Caki2 (cell line): Measurements from ENCODE around the gene GSDME. TPM values are rescaled to one million over a fixed set of nuclear protein-coding genes. Genes with fewer than 3 reads are reported as not detected.
A peak's percentile ranks its signal among the peaks of the same experiment; 100 is the strongest.

ENCODE experiments used
- DNase-seq: peaks from one replicate; pipeline ENCODE4 v3.0.0-alpha.2; 2015; ENCODE audit warnings: low read depth
- in situ Hi-C: cut with HindIII; loops from 2 replicates; pipeline ENCODE4 v1.10.0; 2016; ENCODE audit warnings: low sequenced_read_pairs, low pct_unique_long_range_greater_than_20kb, mixed read lengths
- total RNA-seq: library from RNA; depleted of rRNA; stranded (reverse); fragments of >200 nt; shearing (Covaris generic); gene quantifications from 2 replicates; pipeline ENCODE4 v1.2.3, GENCODE V29; 2014; ENCODE audit warnings: low replicate concordance

Gene GSDME
- total RNA-seq, 1 experiment from 2014 or later, result 25.0 TPM

GRCh38 chr7:24778543-24779282 lies 21.4 kb upstream of the GSDME start:
- DNase-seq, result no peak
- in situ Hi-C loops, result no loop called here

- in situ Hi-C loops, result no loop called here
- DNase-seq, result no peak
Observed at GRCh38 chr7:24777806-24778205, 20.5 kb upstream of the GSDME start.

GRCh38 chr7:24773646-24774045 lies 16.4 kb upstream of the GSDME start:
- in situ Hi-C loops, result no loop called here
- DNase-seq, result no peak

GRCh38 chr7:24769851-24770250 lies 12.6 kb upstream of the GSDME start:
- DNase-seq, result no peak
- in situ Hi-C loops, result no loop called here

GRCh38 chr7:24769014-24769830 lies 12.0 kb upstream of the GSDME start:
- in situ Hi-C loops, result no loop called here
- DNase-seq, result no peak

GRCh38 chr7:24767878-24768569 lies 10.8 kb upstream of the GSDME start:
- DNase-seq, result no peak
- in situ Hi-C loops, result no loop called here

GRCh38 chr7:24764972-24765744 lies 7.9 kb upstream of the GSDME start:
- no peak for DNase-seq
- in situ Hi-C loops, result no loop called here

- in situ Hi-C loops, result no loop called here
- DNase-seq, result no peak
Observed at GRCh38 chr7:24764011-24764410, 6.7 kb upstream of the GSDME start.

- DNase-seq, result no peak
- in situ Hi-C loops, result no loop called here
Observed at GRCh38 chr7:24763303-24763901, 6.1 kb upstream of the GSDME start.

GRCh38 chr7:24762771-24763170 lies 5.5 kb upstream of the GSDME start:
- in situ Hi-C loops, result no loop called here
- DNase-seq, result no peak

- in situ Hi-C loops, result no loop called here
- no peak for DNase-seq
Observed at GRCh38 chr7:24760968-24761367, 3.7 kb upstream of the GSDME start.

GRCh38 chr7:24756545-24757352 lies 515 bp downstream of the GSDME start:
- peak; percentile 60 for DNase-seq
- in situ Hi-C loops, result no loop called here

GRCh38 chr7:24755541-24756407 lies 1.5 kb downstream of the GSDME start:
- DNase-seq, result peak; percentile 55

GRCh38 chr7:24754906-24755506 lies 2.3 kb downstream of the GSDME start:
- peak; percentile 16 for DNase-seq
- in situ Hi-C loops, result no loop called here

More at GRCh38 chr7:24755541-24756407, 1.5 kb downstream of the GSDME start:
- in situ Hi-C loops, result no loop called here

- in situ Hi-C loops, result no loop called here
- DNase-seq, result no peak
Observed at GRCh38 chr7:24752073-24752800, 5.0 kb downstream of the GSDME start.
